GM12874 (cell line): Measurements from ENCODE around the gene TSC22D2.

Experiments used
- CTCF ChIP-seq: IDR thresholded peaks from 2 replicates; pipeline ENCODE4 v1.5.1; 2011; ENCODE audit warnings: low read depth, mild to moderate bottlenecking, control low read depth, low read length, moderate library complexity; ENCODE audit not compliant: insufficient read depth

Gene TSC22D2

GRCh38 chr3:150426292-150426691 lies 18.2 kb downstream of the TSC22D2 start:
- no peak for TF ChIP-seq CTCF

- no peak for TF ChIP-seq CTCF
Observed at GRCh38 chr3:150428562-150428961, 20.5 kb downstream of the TSC22D2 start.

DNA sequence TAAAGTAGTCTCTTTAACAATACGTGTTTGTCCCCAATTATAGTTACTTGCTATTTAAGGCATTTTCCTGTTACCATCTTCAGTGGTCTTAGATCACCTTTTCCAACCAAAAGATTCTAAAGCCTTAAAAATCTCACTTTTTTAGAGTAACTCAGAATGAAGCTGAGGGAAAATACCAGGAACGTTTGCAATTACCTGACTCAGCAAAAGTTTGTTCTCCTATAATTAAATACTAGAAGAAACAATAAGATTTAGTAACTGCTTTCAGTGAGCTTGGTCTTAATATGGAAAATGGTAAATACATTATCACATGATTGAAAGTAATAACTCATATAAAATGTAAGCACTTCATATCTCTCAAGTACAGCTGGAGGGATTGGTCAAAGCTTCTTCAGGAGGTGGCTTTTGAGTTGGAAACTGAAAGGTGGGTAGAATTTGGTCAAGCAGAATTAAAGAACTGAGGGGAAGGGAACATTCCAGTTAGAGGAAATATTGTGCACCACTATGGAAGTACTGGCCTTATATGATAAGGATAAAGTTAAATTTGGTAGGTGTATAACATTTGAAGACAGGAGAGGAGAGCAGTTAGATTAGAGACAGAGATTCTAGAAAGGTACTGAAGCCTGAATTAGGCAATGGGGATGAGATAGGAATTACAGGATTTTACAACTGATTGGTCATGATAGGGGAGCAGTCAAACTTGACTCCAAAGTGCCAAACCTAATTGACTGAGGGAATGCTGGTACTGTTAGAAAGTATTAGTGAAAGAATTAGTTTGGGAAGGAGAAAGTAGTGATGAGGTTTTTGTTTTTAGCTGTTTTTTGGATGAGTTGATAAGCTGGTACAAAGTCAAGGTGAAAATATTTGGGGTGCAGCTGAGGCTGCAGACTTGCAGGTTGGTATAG lies 21.9 kb downstream of the TSC22D2 start:
- TF ChIP-seq CTCF: no peak

DNA sequence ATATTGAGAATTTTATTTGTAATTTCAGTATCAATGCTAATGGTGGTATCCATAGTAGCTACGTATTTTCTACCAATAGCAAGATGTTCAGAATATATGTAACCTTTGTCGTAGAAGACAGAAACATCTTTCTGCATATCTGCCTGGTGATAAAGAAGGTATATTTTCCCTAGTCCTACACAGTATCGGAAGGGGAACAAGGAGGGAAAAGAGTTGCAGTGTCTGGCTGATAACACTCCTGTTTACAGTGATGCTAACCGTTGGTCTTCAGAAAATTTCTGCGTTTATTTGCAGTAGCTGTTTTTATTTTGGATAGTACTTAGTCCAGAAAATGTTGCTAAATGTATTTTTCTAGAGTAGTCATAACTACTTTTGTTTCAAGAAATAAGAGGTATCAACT lies 25.2 kb downstream of the TSC22D2 start:
- TF ChIP-seq CTCF: no peak

GRCh38 chr3:150434234-150434633 lies 26.1 kb downstream of the TSC22D2 start:
- no peak for TF ChIP-seq CTCF

DNA sequence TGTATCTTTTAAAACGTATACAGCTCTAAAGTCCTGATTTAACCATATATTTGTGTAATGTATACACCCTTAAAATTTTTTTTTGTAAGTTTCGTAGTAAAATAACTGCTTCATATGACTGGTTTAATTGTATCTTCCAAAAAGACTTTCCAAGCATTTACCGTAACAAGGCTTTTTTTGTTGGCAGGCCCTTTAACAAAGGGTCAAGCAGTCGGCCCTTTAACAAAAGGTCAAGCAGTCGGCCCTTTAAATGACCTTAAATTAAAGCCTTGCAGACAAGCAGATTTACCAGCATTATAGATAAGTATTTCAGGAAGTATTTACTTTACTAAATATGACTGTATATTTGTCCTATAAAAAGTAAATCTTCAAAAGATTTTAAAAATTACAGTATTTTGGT lies 28.1 kb downstream of the TSC22D2 start:
- no peak for TF ChIP-seq CTCF

DNA sequence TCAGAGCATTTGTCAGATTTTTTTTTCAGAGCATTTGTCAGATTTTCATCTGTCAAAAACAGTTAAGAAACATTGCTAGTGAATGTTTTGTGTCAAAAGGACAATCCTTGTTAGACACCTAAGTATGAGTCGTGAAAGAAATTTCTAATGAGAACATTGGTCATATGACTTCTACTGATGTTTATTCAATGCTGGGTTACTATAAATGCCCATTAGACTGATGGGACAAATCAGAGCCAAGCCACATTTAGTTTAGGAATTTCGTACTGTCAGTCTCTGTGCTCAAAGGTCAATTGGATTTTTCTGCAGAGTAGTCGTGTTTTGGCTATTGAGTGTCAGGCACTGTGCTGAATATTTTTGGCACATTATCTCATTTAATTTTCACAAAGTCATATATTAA lies 31.6 kb downstream of the TSC22D2 start:
- no peak for TF ChIP-seq CTCF
